Activated naive CD4-positive, alpha-beta T cell treated with anti-CD3 and anti-CD28 coated beads, Interleukin-2, amount 10 ng/mL, durations not matched to agents 7 days and 5 days (primary cell): ENCODE results near the gene SEPHS2.

Source experiments
- CTCF ChIA-PET: fragments of 350-600 bp; sonication (Branson Sonifier 250); formaldehyde crosslinking; loops from one replicate; lab custom pipeline; 2021; ENCODE audit warnings: antibody characterized with exemption; lab: Charles Lee
- DNase-seq: peaks from one replicate; pipeline ENCODE4 v3.0.0-alpha.2; 2020
- H3K27ac Mint-ChIP-seq: one replicate; pipeline ENCODE4 v1.8.0; 2021; ENCODE audit warnings: mild to moderate bottlenecking, moderate library complexity, mixed read lengths
- H3K27me3 Mint-ChIP-seq: one replicate; pipeline ENCODE4 v1.8.0; 2021; ENCODE audit warnings: mild to moderate bottlenecking, mixed read lengths
- H3K36me3 Mint-ChIP-seq: one replicate; pipeline ENCODE4 v1.8.0; 2021; ENCODE audit warnings: mixed read lengths
- H3K4me1 Mint-ChIP-seq: one replicate; pipeline ENCODE4 v1.8.0; 2021; ENCODE audit warnings: mixed read lengths
- H3K4me3 Mint-ChIP-seq: one replicate; pipeline ENCODE4 v1.8.0; 2021; ENCODE audit warnings: mild to moderate bottlenecking, moderate library complexity, mixed read lengths
- H3K9me3 Mint-ChIP-seq: one replicate; pipeline ENCODE4 v1.8.0; 2021; ENCODE audit warnings: mixed read lengths

Gene SEPHS2, protein sequence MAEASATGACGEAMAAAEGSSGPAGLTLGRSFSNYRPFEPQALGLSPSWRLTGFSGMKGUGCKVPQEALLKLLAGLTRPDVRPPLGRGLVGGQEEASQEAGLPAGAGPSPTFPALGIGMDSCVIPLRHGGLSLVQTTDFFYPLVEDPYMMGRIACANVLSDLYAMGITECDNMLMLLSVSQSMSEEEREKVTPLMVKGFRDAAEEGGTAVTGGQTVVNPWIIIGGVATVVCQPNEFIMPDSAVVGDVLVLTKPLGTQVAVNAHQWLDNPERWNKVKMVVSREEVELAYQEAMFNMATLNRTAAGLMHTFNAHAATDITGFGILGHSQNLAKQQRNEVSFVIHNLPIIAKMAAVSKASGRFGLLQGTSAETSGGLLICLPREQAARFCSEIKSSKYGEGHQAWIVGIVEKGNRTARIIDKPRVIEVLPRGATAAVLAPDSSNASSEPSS

DNA sequence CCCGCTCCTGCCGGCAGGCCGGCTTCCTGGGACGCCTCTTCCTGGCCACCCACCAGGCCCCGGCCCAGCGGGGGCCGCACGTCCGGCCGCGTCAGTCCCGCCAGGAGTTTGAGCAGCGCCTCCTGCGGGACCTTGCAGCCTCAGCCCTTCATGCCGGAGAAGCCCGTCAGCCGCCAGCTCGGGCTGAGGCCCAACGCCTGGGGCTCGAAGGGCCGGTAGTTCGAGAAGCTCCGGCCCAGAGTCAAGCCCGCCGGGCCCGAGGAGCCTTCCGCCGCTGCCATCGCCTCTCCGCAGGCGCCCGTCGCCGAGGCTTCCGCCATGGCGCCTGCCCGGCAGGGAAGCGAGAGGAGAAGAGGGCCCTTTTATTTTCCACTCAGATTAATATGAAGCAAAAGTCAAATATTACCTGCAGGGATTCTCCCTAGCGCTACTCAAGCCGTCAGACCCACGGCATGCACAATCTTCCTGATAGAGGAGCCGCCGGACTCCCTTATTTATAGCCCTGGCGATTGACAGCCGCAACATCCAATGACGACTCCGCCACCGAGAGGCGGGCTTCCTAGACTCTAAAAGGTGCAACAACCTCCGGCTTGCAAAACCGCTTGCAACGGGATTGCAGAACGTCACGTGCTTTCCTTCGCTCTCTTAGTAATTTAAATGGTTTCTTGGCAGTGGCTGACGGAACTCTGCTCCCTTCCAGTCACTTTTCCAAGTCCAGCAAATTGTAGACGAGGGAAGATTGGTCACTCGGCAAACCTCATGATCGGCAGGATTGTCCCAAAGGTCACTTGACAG lies at the start of gene SEPHS2:
Gene SEPHS2 (minus strand): TSS at position 467 of the 795 bp plus-strand sequence. CDS start 147 bp downstream, at position 320.
- Mint-ChIP-seq H3K36me3 (peaks cover 27% of the 10 kb centered on the region), H3K27ac (peak within 1 kb of the TSS; percentile 97), H3K27me3 (no peaks in the 10 kb centered on the region), H3K4me3 (peak within 1 kb of the TSS; percentile 95), H3K9me3 (peaks cover 2% of the 10 kb centered on the region), H3K4me1 (peaks cover 56% of the 10 kb centered on the region)
- DNase-seq = peak; percentile 99
- CTCF ChIA-PET = interaction anchor here (2.0 to 2.6 kb wide), 2 partner anchors 15 to 16 kb away, joined by 8 to 12 read pairs; partner anchors contain the start of gene DCTPP1

DNA sequence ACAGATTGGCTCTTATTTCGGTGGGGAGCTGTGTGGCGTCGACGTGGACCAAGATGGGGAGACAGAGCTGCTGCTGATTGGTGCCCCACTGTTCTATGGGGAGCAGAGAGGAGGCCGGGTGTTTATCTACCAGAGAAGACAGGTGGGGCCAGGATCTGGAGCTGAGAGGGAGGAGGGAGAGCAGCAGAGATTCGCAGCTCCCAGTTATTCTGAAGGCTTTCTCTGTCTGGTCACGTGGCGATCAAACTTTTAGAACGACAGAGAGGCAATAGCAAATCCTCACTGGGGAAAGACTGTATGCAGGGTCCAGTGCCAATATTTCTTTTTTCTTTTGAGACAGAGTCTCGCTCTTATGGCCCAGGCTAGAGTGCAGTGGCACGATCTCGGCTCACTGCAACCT lies 49.0 kb upstream of the SEPHS2 start:
- Mint-ChIP-seq H3K27me3 (peaks cover 4% of the 10 kb centered on the region), H3K4me3 (no peak overlapping the region), H3K9me3 (no peaks in the 10 kb centered on the region), H3K36me3 (peaks cover 53% of the 10 kb centered on the region), H3K4me1 (peaks cover 39% of the 10 kb centered on the region), H3K27ac (peak overlapping the region; percentile 24)
- CTCF ChIA-PET = interaction anchor here (1.0 to 1.6 kb wide), 3 partner anchors 13 to 103 kb away, joined by 3 to 5 read pairs (median 3); no protein-coding TSS in a partner anchor
- DNase-seq = no peak

DNA sequence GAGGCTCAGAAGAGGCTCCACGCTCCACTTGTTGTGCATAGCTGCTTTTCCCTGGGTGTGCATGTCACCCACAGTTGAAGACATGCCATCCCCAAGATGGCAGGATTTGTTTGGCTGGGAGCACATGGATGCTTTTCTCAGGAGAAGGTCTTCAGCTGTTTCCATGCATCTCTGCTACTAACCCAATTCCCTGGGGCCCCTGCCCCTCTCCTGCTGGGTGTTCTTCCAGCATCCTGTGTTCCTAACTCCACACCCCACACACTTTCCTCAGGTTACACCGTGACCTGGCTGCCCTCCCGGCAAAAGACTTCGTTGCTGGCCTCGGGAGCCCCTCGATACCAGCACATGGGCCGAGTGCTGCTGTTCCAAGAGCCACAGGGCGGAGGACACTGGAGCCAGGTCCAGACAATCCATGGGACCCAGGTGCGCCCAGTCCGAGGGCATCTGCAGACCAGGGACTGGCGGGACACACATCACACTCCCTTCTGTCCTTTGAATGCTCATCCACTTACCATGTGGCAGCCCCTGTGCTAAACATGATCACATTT lies 48.3 kb upstream of the SEPHS2 start:
- Mint-ChIP-seq H3K9me3 (no peaks in the 10 kb centered on the region), H3K36me3 (peaks cover 55% of the 10 kb centered on the region), H3K27ac (no peak overlapping the region), H3K27me3 (peaks cover 1% of the 10 kb centered on the region), H3K4me3 (no peak overlapping the region), H3K4me1 (peaks cover 42% of the 10 kb centered on the region)
- CTCF ChIA-PET = interaction anchor here (1.0 to 1.6 kb wide), 2 partner anchors 12 to 24 kb away, joined by 3 to 5 read pairs; no protein-coding TSS in a partner anchor
- DNase-seq = no peak

DNA sequence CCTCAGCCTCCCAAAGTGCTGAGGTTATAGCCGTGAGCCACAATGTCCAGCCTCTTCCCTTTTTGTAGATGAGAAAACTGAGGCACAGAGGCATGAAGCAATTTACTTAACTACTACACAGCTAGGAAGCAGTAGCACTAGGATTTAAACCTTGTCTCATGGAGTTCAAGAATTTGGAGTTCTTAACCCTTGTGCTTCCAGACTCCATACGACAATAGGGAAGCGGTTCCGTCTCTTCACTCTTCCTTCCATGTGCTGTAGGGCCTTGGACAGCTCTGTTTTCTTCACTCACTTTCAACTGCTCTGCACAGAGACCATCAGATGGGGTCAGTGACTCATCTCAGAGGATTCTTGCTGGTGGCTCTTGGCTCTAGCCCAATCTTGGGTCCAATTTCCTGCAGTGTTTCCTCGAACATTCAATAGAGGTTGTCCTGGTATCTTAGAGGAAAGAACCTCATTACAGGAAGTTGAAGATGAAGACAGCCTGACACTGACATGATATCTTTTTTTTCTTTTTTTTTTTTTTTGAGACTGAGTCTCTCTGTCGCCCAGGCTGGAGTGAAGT lies 46.2 kb upstream of the SEPHS2 start:
- Mint-ChIP-seq H3K9me3 (no peaks in the 10 kb centered on the region), H3K27ac (peak overlapping the region; percentile 87), H3K4me1 (peaks cover 52% of the 10 kb centered on the region), H3K27me3 (no peaks in the 10 kb centered on the region), H3K36me3 (peaks cover 58% of the 10 kb centered on the region), H3K4me3 (no peak overlapping the region)
- DNase-seq = peak; percentile 31
- CTCF ChIA-PET = interaction anchor here (0.6 to 1.6 kb wide), 8 partner anchors 10 to 124 kb away, joined by 3 to 6 read pairs (median 4); partner anchors contain the start of gene DCTPP1

DNA sequence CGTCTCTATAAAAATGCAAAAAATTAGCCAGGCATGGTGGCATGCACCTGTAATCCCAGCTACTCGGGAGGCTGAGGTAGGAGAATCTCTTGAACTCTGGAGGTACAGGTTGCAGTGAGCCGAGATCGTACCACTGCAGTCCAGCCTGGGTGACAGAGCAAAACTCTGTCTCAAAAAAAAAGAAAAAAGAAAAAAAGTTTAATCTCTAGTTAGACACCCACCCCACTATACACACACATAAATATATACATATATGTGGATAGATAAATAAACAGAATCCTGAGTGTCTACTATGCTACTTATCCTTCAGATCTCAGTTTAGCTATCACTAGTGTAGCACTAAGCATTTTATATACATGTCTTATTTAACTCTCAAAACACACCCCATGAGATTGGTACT lies 45.6 kb upstream of the SEPHS2 start:
- H3K27ac Mint-ChIP-seq = peak overlapping the region; percentile 87
- CTCF ChIA-PET = interaction anchor here (0.6 to 1.6 kb wide), 9 partner anchors 10 to 97 kb away, joined by 3 to 6 read pairs (median 4); partner anchors contain the start of gene DCTPP1
- H3K36me3 Mint-ChIP-seq = peaks cover 60% of the 10 kb centered on the region
- no peaks in the 10 kb centered on the region for H3K27me3 Mint-ChIP-seq
- no peaks in the 10 kb centered on the region for H3K9me3 Mint-ChIP-seq
- DNase-seq = no peak
- peaks cover 54% of the 10 kb centered on the region for H3K4me1 Mint-ChIP-seq
- no peak overlapping the region for H3K4me3 Mint-ChIP-seq

DNA sequence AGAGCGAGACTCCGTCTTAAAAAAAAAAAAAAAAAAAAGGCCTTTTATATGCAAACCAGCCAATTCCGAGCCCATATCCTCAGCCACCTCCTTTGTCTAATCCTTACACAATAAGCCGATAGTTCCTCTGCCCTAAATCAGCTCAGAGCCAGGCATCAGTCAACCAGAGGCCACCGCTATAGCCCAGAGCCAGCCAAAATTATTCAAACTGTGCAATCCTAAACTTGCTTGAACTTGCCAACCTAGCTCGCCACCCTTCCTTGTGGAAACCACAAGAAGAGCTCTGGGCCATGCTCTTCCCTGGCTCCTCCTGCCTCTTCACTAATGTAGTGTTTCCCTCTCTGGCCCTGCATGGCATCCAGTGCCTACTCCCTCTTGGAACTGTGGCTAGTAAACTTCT lies 44.5 kb upstream of the SEPHS2 start:
- Mint-ChIP-seq H3K9me3 (no peaks in the 10 kb centered on the region), H3K4me1 (peaks cover 55% of the 10 kb centered on the region), H3K4me3 (no peak overlapping the region), H3K27ac (peak overlapping the region; percentile 69), H3K27me3 (no peaks in the 10 kb centered on the region), H3K36me3 (peaks cover 62% of the 10 kb centered on the region)
- no peak for DNase-seq
- CTCF ChIA-PET = interaction anchor here (0.9 to 1.5 kb wide), 2 partner anchors 40 to 60 kb away, joined by 3 to 6 read pairs; partner anchors contain the start of gene DCTPP1

DNA sequence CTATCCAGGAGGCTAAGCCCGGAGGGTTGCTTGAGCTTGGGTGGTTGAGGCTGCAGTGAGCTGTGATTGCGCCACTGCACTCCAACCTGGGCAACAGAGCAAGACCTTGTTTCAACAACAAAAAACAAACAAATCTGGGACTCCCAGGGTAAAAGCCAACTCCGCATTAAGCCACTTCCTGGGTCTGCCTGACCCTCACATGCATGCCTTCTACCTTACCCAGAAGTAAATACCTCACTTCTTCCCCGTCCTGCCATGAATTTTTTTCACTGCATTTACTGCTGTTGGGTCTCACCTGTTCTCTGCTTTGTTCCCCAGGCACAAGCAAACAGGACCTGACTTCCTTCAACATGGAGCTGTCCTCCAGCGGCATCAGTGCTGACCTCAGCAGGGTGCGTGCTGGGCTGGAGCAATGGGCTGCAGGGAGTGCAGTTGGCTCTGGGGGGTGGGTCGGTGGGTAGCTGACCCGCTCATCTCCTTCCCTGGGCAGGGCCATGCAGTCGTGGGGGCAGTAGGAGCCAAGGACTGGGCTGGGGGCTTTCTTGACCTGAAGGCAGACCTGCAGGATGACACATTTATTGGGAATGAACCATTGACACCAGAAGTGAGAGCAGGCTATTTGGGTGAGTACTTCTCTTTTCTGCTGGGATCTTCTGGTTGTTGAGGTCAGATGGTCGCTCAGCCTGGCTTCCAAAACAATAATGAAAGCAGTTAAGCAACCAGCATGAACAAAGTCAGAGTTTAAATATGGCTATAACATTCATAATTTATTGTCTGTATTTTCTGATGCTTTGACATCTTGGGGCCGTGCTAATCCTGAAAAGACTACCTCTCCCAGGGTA lies 43.3 kb upstream of the SEPHS2 start:
- Mint-ChIP-seq H3K27me3 (no peaks in the 10 kb centered on the region), H3K4me3 (no peak overlapping the region), H3K9me3 (no peaks in the 10 kb centered on the region), H3K27ac (peak overlapping the region; percentile 60), H3K4me1 (peaks cover 56% of the 10 kb centered on the region), H3K36me3 (peaks cover 63% of the 10 kb centered on the region)
- no peak for DNase-seq
- CTCF ChIA-PET = interaction anchor here (1.2 kb wide), 1 partner anchor 40 kb away, joined by 3 read pairs; no protein-coding TSS in a partner anchor

DNA sequence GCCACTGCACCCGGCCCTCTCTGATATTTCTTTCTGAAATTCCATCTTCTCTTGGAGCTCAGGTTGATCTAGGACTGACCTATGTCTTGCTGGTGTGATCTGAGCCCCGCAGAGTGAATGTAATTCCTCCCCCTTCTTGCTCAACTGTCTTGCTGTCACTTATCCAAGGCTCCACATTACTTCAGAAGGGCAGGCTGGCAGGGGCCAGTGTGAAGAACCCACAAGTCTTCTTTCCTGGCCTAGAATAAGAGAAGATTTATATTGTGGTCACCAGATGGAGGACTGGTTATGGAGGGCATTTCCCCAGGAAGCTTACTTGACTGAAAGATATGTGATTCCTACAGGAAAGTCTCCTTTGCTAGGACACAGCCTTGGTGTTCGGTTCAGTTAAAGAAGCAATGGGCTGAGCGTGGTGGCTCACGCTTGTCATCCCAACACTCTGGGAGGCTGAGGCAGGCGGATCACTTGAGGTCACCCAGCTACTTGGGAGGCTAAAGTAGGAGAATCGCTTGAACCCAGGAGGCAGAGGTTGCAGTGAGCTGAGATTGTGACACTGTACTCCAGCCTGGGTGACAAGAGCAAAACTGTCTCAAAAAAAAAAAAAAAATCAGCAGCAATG lies 40.3 kb upstream of the SEPHS2 start:
- peaks cover 69% of the 10 kb centered on the region for H3K4me1 Mint-ChIP-seq
- H3K4me3 Mint-ChIP-seq = no peak overlapping the region
- CTCF ChIA-PET = interaction anchor here (0.8 to 1.6 kb wide), 3 partner anchors 36 to 112 kb away, joined by 3 to 8 read pairs (median 3); no protein-coding TSS in a partner anchor
- H3K36me3 Mint-ChIP-seq = peaks cover 73% of the 10 kb centered on the region
- no peaks in the 10 kb centered on the region for H3K9me3 Mint-ChIP-seq
- H3K27me3 Mint-ChIP-seq = no peaks in the 10 kb centered on the region
- peak overlapping the region; percentile 79 for H3K27ac Mint-ChIP-seq
- DNase-seq = no peak

DNA sequence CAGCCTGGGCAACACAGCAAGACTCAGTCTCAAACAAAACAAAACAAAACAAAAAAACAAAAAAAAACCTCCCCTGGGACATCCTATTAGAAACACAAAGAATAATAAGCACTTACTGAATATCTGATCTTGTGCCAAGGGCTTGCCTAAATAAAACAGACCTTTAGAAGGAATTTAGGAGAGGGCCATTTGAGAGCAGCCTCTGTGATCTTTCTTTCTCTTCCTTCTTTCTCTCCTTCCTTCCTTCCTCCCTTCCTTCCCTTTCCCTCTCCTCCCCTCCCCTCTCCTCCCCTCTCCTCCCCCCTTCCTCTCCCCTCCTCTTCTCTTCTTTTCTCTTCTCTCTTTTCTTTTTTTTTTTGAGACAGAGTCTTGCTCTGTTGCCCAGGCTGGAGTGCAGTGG lies 39.2 kb upstream of the SEPHS2 start:
- no peak for DNase-seq
- CTCF ChIA-PET = interaction anchor here (0.7 to 0.8 kb wide), 2 partner anchors 11 to 37 kb away, joined by 3 read pairs; no protein-coding TSS in a partner anchor
- H3K27me3 Mint-ChIP-seq = no peaks in the 10 kb centered on the region
- H3K9me3 Mint-ChIP-seq = no peaks in the 10 kb centered on the region
- H3K36me3 Mint-ChIP-seq = peaks cover 74% of the 10 kb centered on the region
- H3K4me3 Mint-ChIP-seq = no peak overlapping the region
- peak overlapping the region; percentile 75 for H3K27ac Mint-ChIP-seq
- H3K4me1 Mint-ChIP-seq = peaks cover 70% of the 10 kb centered on the region

DNA sequence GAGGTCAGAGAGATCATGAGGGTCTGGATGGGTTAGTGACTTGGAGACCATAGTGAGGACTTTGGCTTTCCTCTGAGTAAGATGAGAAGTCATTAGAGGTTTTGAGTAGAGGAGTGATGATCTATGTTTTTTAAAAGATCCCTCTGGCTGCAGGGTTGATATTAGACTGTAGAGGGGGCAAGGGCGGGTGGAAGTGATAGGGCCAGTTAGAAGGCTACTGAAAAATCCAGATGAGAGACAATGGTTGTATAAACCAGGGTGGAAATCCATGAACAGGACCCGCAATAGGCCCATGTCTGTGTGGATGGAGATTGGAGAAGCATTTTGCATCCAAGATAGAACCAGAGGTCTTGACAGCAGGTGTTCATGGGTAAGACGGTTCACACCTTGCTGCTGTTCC lies 36.7 kb upstream of the SEPHS2 start:
- CTCF ChIA-PET = interaction anchor here (1.2 to 2.9 kb wide), 5 partner anchors 9 to 53 kb away, joined by 3 to 10 read pairs (median 7); partner anchors contain the start of gene DCTPP1
- peaks cover 71% of the 10 kb centered on the region for H3K36me3 Mint-ChIP-seq
- no peaks in the 10 kb centered on the region for H3K27me3 Mint-ChIP-seq
- peaks cover 73% of the 10 kb centered on the region for H3K4me1 Mint-ChIP-seq
- no peak for DNase-seq
- H3K27ac Mint-ChIP-seq = peak overlapping the region; percentile 75
- no peak overlapping the region for H3K4me3 Mint-ChIP-seq
- H3K9me3 Mint-ChIP-seq = no peaks in the 10 kb centered on the region

DNA sequence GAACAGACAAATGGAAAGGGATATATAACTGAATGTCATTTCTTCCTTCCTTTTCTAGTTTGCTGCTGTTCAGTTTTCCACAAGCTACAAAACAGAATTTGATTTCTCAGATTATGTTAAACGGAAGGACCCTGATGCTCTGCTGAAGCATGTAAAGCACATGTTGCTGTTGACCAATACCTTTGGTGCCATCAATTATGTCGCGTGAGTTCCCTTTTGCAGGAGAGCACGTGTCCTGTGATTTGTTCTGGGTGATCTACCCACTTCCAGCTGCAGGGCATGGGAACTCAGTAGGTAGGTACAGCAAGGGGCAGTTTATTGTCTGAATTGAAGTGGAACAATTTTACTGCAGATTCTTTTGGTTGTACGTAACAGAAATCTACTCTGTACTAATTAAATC lies 35.7 kb upstream of the SEPHS2 start:
- H3K27ac Mint-ChIP-seq = peak overlapping the region; percentile 75
- H3K9me3 Mint-ChIP-seq = no peaks in the 10 kb centered on the region
- no peak overlapping the region for H3K4me3 Mint-ChIP-seq
- H3K27me3 Mint-ChIP-seq = no peaks in the 10 kb centered on the region
- no peak for DNase-seq
- CTCF ChIA-PET = interaction anchor here (0.7 to 1.9 kb wide), 4 partner anchors 10 to 32 kb away, joined by 3 to 7 read pairs (median 4); no protein-coding TSS in a partner anchor
- H3K36me3 Mint-ChIP-seq = peaks cover 75% of the 10 kb centered on the region
- peaks cover 78% of the 10 kb centered on the region for H3K4me1 Mint-ChIP-seq
